ENCODE results near the gene OR52E4. TPM values are rescaled to one million over a fixed set of nuclear protein-coding genes. Genes with fewer than 3 reads are reported as not detected.

OR52E4 gene
- total and polyA plus RNA-seq, 2 donors, result not detected

- Histone ChIP-seq H3K4me3 (ENCODE audit: low read length in 2 of 2) (no peak overlapping the region), H3K27me3 (ENCODE audit: control insufficient read depth in 2 of 2, insufficient read depth in 1 of 2, low read length in 1 of 2) (no peaks in the 10 kb centered on the region), H3K36me3 (ENCODE audit: control insufficient read depth in 2 of 2, insufficient read depth in 2 of 2, low read length in 1 of 2) (no peaks in the 10 kb centered on the region), H3K4me1 (ENCODE audit: control insufficient read depth in 2 of 2, insufficient read depth in 2 of 2, low read length in 2 of 2) (no peaks in the 10 kb centered on the region), H3K27ac (ENCODE audit: low read depth in 1 of 2, low read length in 1 of 2) (no peak overlapping the region), H3K9me3 (ENCODE audit: control insufficient read depth in 2 of 2, insufficient read depth in 1 of 2, low read length in 1 of 2) (peaks cover 0 to under 1% of the 10 kb centered on the region in 2 donors)
- 87% methylated on average over 2 of the region's 2 CpGs for WGBS
- no peak for DNase-seq (ENCODE audit: low read depth in 6 of 9, low spot score in 9 of 9)
Measured at GRCh38 chr11:5922749-5923426, 42.5 kb downstream of the OR52E4 start.

GRCh38 chr11:5923427-5923776, 43.0 kb downstream of the OR52E4 start:
- H3K27ac ChIP-seq (ENCODE audit: low read depth in 1 of 2, low read length in 1 of 2), result no peak overlapping the region
- no peaks in the 10 kb centered on the region for H3K4me1 ChIP-seq (ENCODE audit: control insufficient read depth in 2 of 2, insufficient read depth in 2 of 2, low read length in 2 of 2)
- peaks cover 0 to 5% of the 10 kb centered on the region in 2 donors for H3K9me3 ChIP-seq (ENCODE audit: control insufficient read depth in 2 of 2, insufficient read depth in 1 of 2, low read length in 1 of 2)
- no peaks in the 10 kb centered on the region for H3K27me3 ChIP-seq (ENCODE audit: control insufficient read depth in 2 of 2, insufficient read depth in 1 of 2, low read length in 1 of 2)
- no peak overlapping the region for H3K4me3 ChIP-seq (ENCODE audit: low read length in 2 of 2)
- H3K36me3 ChIP-seq (ENCODE audit: control insufficient read depth in 2 of 2, insufficient read depth in 2 of 2, low read length in 1 of 2), result no peaks in the 10 kb centered on the region
- DNase-seq (ENCODE audit: low read depth in 6 of 9, low spot score in 9 of 9), result no peak

GRCh38 chr11:5923794-5924193, 43.4 kb downstream of the OR52E4 start:
- Histone ChIP-seq H3K36me3 (ENCODE audit: control insufficient read depth in 2 of 2, insufficient read depth in 2 of 2, low read length in 1 of 2) (no peaks in the 10 kb centered on the region), H3K27me3 (ENCODE audit: control insufficient read depth in 2 of 2, insufficient read depth in 1 of 2, low read length in 1 of 2) (no peaks in the 10 kb centered on the region), H3K4me3 (ENCODE audit: low read length in 2 of 2) (no peak overlapping the region), H3K9me3 (ENCODE audit: control insufficient read depth in 2 of 2, insufficient read depth in 1 of 2, low read length in 1 of 2) (peaks cover 0 to 9% of the 10 kb centered on the region in 2 donors), H3K4me1 (ENCODE audit: control insufficient read depth in 2 of 2, insufficient read depth in 2 of 2, low read length in 2 of 2) (no peaks in the 10 kb centered on the region), H3K27ac (ENCODE audit: low read depth in 1 of 2, low read length in 1 of 2) (no peak overlapping the region)
- DNase-seq (ENCODE audit: low read depth in 6 of 9, low spot score in 9 of 9), result no peak

- no peak for DNase-seq (ENCODE audit: low read depth in 6 of 9, low spot score in 9 of 9)
- Histone ChIP-seq H3K4me3 (ENCODE audit: low read length in 2 of 2) (no peak overlapping the region), H3K4me1 (ENCODE audit: control insufficient read depth in 2 of 2, insufficient read depth in 2 of 2, low read length in 2 of 2) (no peaks in the 10 kb centered on the region), H3K36me3 (ENCODE audit: control insufficient read depth in 2 of 2, insufficient read depth in 2 of 2, low read length in 1 of 2) (no peaks in the 10 kb centered on the region), H3K9me3 (ENCODE audit: control insufficient read depth in 2 of 2, insufficient read depth in 1 of 2, low read length in 1 of 2) (peaks cover 4 to 48% of the 10 kb centered on the region in 2 donors), H3K27ac (ENCODE audit: low read depth in 1 of 2, low read length in 1 of 2) (no peak overlapping the region), H3K27me3 (ENCODE audit: control insufficient read depth in 2 of 2, insufficient read depth in 1 of 2, low read length in 1 of 2) (no peaks in the 10 kb centered on the region)
- 98% methylated on average over 17 of the region's 17 CpGs for WGBS
Measured at GRCh38 chr11:5928271-5928670, 47.8 kb downstream of the OR52E4 start.

- H3K9me3 ChIP-seq (ENCODE audit: control insufficient read depth in 2 of 2, insufficient read depth in 1 of 2, low read length in 1 of 2), result peaks cover 4 to 50% of the 10 kb centered on the region in 2 donors
- 91% methylated on average over 15 of the region's 15 CpGs for WGBS
Measured at GRCh38 chr11:5928811-5929210, 48.4 kb downstream of the OR52E4 start.

GRCh38 chr11:5929571-5930368, 49.3 kb downstream of the OR52E4 start:
- Histone ChIP-seq H3K9me3 (ENCODE audit: control insufficient read depth in 2 of 2, insufficient read depth in 1 of 2, low read length in 1 of 2) (peaks cover 4 to 50% of the 10 kb centered on the region in 2 donors), H3K27ac (ENCODE audit: low read depth in 1 of 2, low read length in 1 of 2) (no peak overlapping the region), H3K36me3 (ENCODE audit: control insufficient read depth in 2 of 2, insufficient read depth in 2 of 2, low read length in 1 of 2) (no peaks in the 10 kb centered on the region), H3K4me1 (ENCODE audit: control insufficient read depth in 2 of 2, insufficient read depth in 2 of 2, low read length in 2 of 2) (no peaks in the 10 kb centered on the region), H3K27me3 (ENCODE audit: control insufficient read depth in 2 of 2, insufficient read depth in 1 of 2, low read length in 1 of 2) (no peaks in the 10 kb centered on the region), H3K4me3 (ENCODE audit: low read length in 2 of 2) (no peak overlapping the region)
- WGBS, result 95% methylated on average over 31 of the region's 31 CpGs
- DNase-seq (ENCODE audit: low read depth in 6 of 9, low spot score in 9 of 9), result no peak

More at GRCh38 chr11:5928811-5929210, 48.4 kb downstream of the OR52E4 start:
- Histone ChIP-seq H3K27me3 (ENCODE audit: control insufficient read depth in 2 of 2, insufficient read depth in 1 of 2, low read length in 1 of 2) (no peaks in the 10 kb centered on the region), H3K27ac (ENCODE audit: low read depth in 1 of 2, low read length in 1 of 2) (no peak overlapping the region), H3K4me3 (ENCODE audit: low read length in 2 of 2) (no peak overlapping the region), H3K4me1 (ENCODE audit: control insufficient read depth in 2 of 2, insufficient read depth in 2 of 2, low read length in 2 of 2) (no peaks in the 10 kb centered on the region), H3K36me3 (ENCODE audit: control insufficient read depth in 2 of 2, insufficient read depth in 2 of 2, low read length in 1 of 2) (no peaks in the 10 kb centered on the region)
- no peak for DNase-seq (ENCODE audit: low read depth in 6 of 9, low spot score in 9 of 9)

GRCh38 chr11:5930614-5931013, 50.2 kb downstream of the OR52E4 start:
- H3K36me3 ChIP-seq (ENCODE audit: control insufficient read depth in 2 of 2, insufficient read depth in 2 of 2, low read length in 1 of 2), result no peaks in the 10 kb centered on the region
- no peak for DNase-seq (ENCODE audit: low read depth in 6 of 9, low spot score in 9 of 9)
- 93% methylated on average over 19 of the region's 19 CpGs for WGBS

GRCh38 chr11:5931061-5931460, 50.6 kb downstream of the OR52E4 start:
- H3K36me3 ChIP-seq (ENCODE audit: control insufficient read depth in 2 of 2, insufficient read depth in 2 of 2, low read length in 1 of 2), result no peaks in the 10 kb centered on the region
- no peaks in the 10 kb centered on the region for H3K27me3 ChIP-seq (ENCODE audit: control insufficient read depth in 2 of 2, insufficient read depth in 1 of 2, low read length in 1 of 2)
- H3K4me3 ChIP-seq (ENCODE audit: low read length in 2 of 2), result no peak overlapping the region
- no peak for DNase-seq (ENCODE audit: low read depth in 6 of 9, low spot score in 9 of 9)
- peaks cover 4 to 57% of the 10 kb centered on the region in 2 donors for H3K9me3 ChIP-seq (ENCODE audit: control insufficient read depth in 2 of 2, insufficient read depth in 1 of 2, low read length in 1 of 2)
- 96% methylated on average over 8 of the region's 8 CpGs for WGBS
- no peak overlapping the region for H3K27ac ChIP-seq (ENCODE audit: low read depth in 1 of 2, low read length in 1 of 2)
- no peaks in the 10 kb centered on the region for H3K4me1 ChIP-seq (ENCODE audit: control insufficient read depth in 2 of 2, insufficient read depth in 2 of 2, low read length in 2 of 2)

More at GRCh38 chr11:5930614-5931013, 50.2 kb downstream of the OR52E4 start:
- H3K27ac ChIP-seq (ENCODE audit: low read depth in 1 of 2, low read length in 1 of 2), result no peak overlapping the region
- no peaks in the 10 kb centered on the region for H3K27me3 ChIP-seq (ENCODE audit: control insufficient read depth in 2 of 2, insufficient read depth in 1 of 2, low read length in 1 of 2)
- H3K9me3 ChIP-seq (ENCODE audit: control insufficient read depth in 2 of 2, insufficient read depth in 1 of 2, low read length in 1 of 2), result peaks cover 4 to 54% of the 10 kb centered on the region in 2 donors
- no peak overlapping the region for H3K4me3 ChIP-seq (ENCODE audit: low read length in 2 of 2)
- H3K4me1 ChIP-seq (ENCODE audit: control insufficient read depth in 2 of 2, insufficient read depth in 2 of 2, low read length in 2 of 2), result no peaks in the 10 kb centered on the region

GRCh38 chr11:5932671-5933070, 52.2 kb downstream of the OR52E4 start:
- Histone ChIP-seq H3K4me1 (ENCODE audit: control insufficient read depth in 2 of 2, insufficient read depth in 2 of 2, low read length in 2 of 2) (no peaks in the 10 kb centered on the region), H3K9me3 (ENCODE audit: control insufficient read depth in 2 of 2, insufficient read depth in 1 of 2, low read length in 1 of 2) (peaks cover 4 to 63% of the 10 kb centered on the region in 2 donors), H3K27me3 (ENCODE audit: control insufficient read depth in 2 of 2, insufficient read depth in 1 of 2, low read length in 1 of 2) (no peaks in the 10 kb centered on the region), H3K4me3 (ENCODE audit: low read length in 2 of 2) (no peak overlapping the region), H3K36me3 (ENCODE audit: control insufficient read depth in 2 of 2, insufficient read depth in 2 of 2, low read length in 1 of 2) (no peaks in the 10 kb centered on the region), H3K27ac (ENCODE audit: low read depth in 1 of 2, low read length in 1 of 2) (no peak overlapping the region)
- no peak for DNase-seq (ENCODE audit: low read depth in 6 of 9, low spot score in 9 of 9)
- 97% methylated on average over 11 of the region's 11 CpGs for WGBS
